GM19467 (cell line): ENCODE measurements around the gene FAM236B.
"Not testable (repeated sequence)": the region's sequence is repeated elsewhere in the genome, so short reads cannot be mapped to it uniquely, and the experiment has no call there.

Experiments used
- ATAC-seq: cut with Tn5 transposase; IDR thresholded peaks from one replicate; pipeline ENCODE4 v1.9.1; 2021; ENCODE audit warnings: mild to moderate bottlenecking, moderate library complexity; ENCODE audit not compliant: unreplicated experiment

The FAM236B gene

DNA sequence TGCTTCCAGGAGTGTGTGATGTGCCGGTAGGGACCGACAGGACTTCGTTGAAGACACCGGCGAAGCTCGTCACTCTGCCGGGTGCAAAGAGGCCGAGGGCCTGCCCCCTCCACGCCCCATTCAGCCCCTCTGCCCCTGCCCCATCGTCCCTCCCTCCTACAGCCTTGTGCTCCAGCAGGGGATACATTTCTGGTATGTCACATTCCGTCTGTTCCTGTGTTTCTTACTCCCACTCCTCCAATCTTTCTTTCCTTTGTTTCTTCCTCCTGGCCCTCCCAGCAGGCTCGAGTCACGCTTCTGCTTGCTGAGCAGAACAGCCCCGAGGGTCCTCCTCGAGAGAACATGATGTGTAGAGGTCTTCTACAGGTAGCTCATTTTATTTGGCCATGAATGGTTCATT lies at the start of gene FAM236B:
Gene FAM236B (minus strand): TSS at position 101 of the 400 bp plus-strand sequence. CDS start 100 bp downstream, at position 1.
- ATAC-seq, result not testable (repeated sequence)

DNA sequence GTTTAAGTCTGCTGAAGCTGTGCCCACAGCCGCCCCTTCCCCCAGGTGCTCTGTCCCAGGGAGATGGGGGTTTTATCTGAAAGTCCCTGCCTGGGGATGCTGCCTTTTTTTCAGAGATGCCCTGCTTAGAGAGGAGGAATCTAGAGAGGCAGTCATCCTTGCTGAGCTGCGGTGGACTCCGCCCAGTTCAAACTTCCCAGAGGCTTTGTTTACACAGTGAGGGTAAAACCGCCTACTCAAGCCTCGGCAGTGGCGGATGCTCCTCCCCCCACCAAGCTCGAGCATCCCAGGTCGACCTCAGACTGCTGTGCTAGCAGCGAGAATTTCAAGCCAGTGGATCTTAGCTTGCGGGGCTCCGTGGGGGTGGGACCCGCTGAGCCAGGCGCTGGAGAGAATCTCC lies 48.2 kb upstream of the FAM236B start:
- not testable (repeated sequence) for ATAC-seq

DNA sequence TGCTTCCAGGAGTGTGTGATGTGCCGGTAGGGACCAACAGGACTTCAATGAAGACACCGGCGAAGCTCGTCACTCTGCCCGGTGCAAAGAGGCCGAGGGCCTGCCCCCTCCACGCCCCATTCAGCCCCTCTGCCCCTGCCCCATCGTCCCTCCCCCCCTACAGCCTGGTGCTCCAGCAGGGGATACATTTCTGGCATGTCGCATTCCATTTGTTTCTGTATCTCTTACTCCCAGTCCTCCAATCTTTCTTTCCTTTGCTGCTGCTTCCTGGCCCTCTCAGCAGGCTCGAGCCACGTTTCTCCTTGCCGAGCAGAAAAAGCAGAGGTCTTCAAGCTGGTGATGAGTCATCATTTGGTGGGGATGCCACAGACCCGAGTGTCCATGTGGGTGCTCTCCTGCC lies 25.6 kb upstream of the FAM236B start, which contains the start of gene FAM236D:
Gene FAM236D (minus strand): TSS at position 101 of the 400 bp plus-strand sequence. CDS start 100 bp downstream, at position 1.
- not testable (repeated sequence) for ATAC-seq

DNA sequence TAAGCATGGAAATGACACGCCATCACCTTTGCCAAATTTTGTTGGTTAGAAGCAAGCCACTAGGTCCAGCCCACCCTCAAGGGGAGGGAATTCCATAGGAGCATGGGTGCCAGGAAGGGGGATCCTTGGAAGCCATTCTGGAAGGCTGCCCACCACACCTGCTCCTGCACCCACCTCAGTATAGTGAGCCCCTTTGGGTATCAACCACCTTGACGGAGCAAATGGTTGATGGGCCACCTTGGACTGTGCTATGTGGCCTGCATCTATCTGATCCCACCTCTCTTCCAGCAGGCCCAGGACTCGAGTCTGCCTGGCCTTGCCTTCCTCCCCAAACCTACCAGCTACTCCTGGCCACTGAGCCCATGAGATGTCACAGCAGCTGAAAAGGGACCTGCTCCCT lies 7.9 kb upstream of the FAM236B start:
- not testable (repeated sequence) for ATAC-seq

DNA sequence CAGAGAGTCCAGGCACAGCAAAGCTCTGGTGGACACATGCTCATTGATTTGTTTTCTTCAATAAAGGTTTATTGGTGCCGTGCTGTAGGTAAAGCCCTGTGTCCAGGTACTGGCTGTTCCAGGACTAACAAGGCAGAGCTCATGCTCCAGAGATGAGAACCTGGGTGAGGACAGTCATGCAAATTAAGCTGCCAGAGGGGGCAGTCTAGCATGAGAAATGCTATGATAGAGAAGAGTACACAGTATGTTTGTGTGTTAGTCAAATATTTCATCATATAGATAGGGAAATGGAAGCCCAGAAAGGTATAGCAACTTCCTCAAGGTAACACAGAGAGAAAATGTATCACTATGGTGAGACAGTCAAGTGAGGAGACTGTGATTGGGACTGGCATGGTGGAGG lies 5.7 kb upstream of the FAM236B start:
- ATAC-seq, result not testable (repeated sequence)

DNA sequence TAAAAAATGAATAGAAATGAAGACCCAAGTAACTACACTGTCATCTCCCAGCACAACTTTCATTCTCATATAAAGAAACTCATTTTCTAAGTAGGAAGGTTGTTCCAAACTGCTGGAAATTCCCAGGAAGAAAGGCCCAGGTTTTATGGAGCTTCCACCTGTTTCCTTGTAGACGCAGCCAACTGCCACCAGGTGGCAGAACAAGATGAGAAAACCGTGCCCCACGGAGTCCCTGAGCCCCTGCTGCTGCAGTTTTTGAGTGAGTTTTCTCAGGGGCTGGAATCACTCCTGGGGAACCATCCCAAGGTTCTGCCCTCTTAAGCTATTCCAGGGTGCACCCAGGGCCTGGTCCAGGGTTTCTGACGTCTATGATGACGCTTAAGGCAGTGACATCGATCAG lies 1.5 kb upstream of the FAM236B start:
- not testable (repeated sequence) for ATAC-seq

DNA sequence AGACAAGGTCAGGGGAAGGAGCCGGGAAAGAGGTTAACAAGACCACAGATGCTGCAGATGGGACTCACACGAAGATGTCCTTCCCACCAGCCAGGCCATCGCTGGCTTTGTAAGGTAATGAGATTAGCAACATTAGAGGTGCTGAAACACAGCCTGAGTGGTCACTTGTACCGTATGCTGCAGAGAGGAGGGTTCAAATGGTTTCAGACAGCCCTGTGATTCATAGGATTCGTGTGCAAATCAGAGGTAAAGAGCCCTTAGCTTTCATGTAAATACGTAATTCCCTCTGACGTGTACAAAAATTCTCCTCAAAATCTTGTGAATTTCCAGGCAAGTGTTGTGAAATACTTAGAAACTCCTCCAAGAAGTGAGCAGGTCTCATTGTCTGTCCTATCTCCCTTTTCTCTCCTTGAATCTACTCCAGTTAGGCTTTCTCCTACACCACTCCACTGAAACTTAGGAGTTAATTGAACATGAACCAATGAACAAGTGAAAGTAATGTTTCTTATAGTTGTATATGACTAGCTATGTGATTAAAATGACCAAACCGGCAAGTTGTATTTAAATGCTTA lies 991 bp upstream of the FAM236B start:
- ATAC-seq, result not testable (repeated sequence)

DNA sequence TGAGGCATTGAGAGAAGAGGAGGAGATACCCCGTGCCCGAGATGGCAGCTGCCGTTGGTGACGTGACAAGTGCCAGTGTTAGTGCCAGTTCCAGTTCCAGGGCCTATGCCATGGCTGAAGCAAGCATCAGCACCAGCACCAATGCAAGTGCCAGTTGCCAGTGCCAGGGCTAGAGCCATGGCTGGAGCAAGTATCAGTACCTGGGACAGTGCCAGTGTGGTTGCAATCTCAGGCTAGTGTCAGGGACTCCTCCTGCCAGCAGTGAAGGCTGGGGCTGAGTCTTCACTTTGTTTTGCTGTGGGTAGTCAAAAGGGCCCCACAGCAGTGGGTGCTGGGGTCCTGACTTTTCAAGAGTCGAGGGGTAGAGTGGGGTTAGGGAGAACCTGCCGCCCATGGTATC lies 4.3 kb downstream of the FAM236B start:
- ATAC-seq, result not testable (repeated sequence)

DNA sequence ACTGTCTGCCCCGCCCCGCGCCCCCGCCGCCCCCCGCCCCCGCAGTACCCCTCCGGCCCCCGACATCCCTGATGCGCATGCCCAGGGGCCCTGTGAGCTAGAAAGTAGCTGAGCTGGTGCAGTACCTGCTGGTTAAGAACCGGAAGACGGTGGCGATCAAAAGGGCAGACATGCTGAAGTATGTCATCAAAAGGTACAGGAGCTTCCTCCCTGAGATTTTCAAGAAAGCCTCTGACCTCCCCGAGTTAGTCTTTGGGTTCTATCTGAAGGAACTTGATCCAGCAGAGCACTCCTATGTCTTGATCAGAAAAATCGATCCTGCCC lies 5.0 kb downstream of the FAM236B start:
- peak; percentile 69 for ATAC-seq

DNA sequence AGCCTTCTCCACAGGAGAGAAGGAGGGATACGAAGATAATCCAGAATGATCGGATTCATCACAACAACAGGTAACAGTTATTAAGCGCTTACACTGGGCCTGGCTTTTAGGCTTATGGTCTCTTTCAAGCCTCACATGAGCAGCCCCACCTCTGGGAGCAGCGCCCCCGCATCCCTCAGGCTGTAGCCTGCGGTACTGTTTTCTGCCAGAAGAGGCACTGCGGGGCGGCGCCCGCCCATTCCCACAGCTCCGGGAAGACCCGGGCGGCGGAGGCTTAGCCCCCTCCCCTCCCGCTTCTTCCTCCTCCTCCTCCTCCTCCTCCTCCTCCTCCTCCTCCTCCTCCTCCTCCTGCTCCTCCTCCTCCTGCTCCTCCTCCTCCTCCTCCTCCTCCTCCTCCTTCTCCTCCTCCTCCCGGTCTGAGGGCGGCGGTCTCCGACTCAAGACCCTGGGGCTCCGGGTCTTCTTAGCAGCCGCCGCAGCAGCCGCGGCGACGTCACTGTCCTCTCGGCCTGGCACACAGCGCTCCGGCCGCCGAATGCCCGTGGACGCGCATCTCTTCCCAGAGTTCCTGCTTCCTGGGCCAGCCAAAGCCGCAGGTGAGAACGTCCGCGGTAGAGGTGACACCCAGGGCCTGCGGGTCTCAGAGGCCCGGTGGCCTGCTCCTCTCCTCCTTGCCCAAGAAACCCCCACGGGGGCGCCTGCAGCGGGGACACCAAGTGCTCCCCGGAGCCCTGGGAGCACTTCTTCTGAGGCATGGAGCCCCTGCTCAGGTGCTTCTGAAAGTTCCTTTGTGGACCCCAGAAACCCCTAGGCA lies 5.6 kb downstream of the FAM236B start, which contains the start of gene DMRTC1B:
Gene DMRTC1B (plus strand): TSS at position 238 of the 814 bp plus-strand sequence. CDS start 68,246 bp downstream, outside the sequence.
- peak; percentile 84 for ATAC-seq

DNA sequence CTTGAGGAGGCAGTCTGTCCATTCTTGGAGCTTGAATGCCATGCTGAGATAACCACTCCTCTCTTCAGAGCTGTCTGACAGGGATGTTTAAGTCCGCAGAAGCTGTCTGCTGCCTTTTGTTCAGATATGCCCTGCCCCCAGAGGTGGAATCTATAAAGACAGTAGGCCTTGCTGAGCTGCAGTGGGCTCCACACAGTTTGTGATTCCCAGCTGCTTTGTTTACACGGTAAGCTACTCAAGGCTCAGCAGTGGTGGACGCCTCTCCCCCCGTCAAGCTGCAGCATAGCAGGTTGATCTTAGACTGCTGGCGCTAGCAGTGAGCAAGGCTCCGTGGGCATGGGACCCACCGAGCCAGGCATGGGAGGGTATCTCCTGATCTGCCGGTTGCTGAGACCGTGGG lies 22.0 kb downstream of the FAM236B start:
- ATAC-seq, result not testable (repeated sequence)

DNA sequence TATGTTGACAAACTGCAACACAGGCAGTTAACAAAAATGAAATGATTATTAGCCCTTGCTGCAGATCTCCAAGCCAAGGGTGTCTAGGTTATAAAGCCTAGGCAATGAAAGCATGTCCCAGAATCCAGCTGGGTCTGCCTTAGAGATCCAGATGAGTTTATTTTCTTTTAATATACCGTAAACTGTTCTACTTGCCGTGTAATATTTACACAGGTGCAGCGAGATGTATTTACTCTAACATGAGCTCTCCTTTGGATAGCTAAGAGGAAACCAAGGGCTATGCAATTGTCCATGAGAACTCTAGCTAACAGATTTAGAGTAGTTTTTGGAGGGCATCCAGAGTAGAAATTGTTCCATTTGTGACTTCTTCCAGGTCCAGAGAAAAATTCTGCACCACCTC lies 33.9 kb downstream of the FAM236B start:
- not testable (repeated sequence) for ATAC-seq

DNA sequence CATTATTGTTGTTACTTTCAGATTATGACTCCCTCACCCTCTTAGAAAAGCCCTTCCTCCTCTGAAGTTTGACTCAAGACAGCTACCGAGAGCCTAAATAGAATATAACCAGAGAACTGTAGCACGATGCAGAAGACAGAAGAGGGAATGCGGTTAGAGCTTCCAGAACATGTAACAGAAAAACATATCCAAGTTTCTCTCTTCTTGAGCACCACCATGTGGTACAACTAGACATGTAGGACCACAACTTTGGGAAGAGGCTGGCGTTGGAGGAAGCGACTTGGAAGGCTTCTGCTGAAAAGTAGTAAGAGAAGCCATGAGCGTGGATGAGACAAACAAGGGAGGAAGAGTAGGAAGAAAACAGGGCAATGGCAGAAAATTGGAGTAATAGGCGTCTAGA lies 36.9 kb downstream of the FAM236B start:
- not testable (repeated sequence) for ATAC-seq

DNA sequence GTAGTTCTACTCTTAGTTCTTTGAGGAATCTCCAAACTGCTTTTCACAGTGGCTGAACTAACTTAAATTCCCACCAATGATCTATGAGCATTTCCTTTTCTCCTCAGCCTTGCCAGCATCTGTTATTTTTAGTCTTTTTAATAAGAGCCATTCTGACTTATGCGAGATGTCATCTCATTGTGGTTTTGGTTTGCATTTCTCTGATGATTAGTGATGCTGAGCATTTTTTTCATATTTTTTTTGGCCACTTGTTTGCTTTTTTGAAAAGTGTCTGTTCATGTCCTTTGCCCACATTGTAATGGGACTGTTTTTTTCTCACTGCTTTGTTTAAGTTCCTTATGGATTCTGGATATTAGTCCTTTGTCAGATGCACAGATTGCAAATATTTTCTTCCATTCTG lies 46.9 kb downstream of the FAM236B start:
- ATAC-seq, result no peak

DNA sequence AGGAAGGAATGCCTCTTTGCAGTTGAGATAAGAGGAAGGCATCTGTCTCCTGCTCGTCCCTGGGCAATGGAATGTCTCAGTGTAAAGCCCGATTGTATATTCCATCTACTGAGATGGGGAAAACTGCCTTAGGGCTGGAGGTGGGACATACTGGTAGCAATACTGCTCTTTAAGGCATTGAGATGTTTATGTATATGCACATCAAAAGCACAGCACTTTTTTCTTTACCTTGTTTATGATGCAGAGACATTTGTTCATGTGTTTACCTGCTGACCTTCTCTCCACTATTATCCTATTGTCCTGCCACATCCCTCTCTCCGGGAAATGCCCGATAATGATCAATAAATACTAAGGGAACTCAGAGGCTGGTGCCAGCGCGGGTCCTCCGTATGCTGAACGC lies 48.8 kb downstream of the FAM236B start:
- not testable (repeated sequence) for ATAC-seq
